Esophagus (tissue), 2 donors: Measurements from ENCODE around the gene APOE. TPM values are rescaled to one million over a fixed set of nuclear protein-coding genes. Genes with fewer than 3 reads are reported as not detected.
"Not testable (repeated sequence)": the region's sequence is repeated elsewhere in the genome, so short reads cannot be mapped to it uniquely, and the experiment has no call there.

Experiments used
- H3K27ac ChIP-seq, 2 donors: one replicate each; pipeline ENCODE4 v1.5.1; 2013; ENCODE audit warnings: low read depth in 2 of 2, mild to moderate bottlenecking in 2 of 2, inconsistent platforms in 1 of 2, low read length in 1 of 2, moderate library complexity in 1 of 2
- H3K27me3 ChIP-seq, 2 donors: one replicate each; pipeline ENCODE4 v1.6.1; 2013; ENCODE audit warnings: low read length in 2 of 2, control low read depth in 1 of 2, mild to moderate bottlenecking in 1 of 2; ENCODE audit not compliant: insufficient read depth in 2 of 2, control insufficient read depth in 1 of 2
- H3K36me3 ChIP-seq, 2 donors: one replicate each; pipeline ENCODE4 v1.6.1; 2013; ENCODE audit warnings: low read length in 1 of 2; ENCODE audit not compliant: control insufficient read depth in 2 of 2, insufficient read depth in 2 of 2
- H3K4me1 ChIP-seq, 2 donors: one replicate each; pipeline ENCODE4 v1.6.1; 2013; ENCODE audit warnings: low read length in 1 of 2; ENCODE audit not compliant: control insufficient read depth in 2 of 2, insufficient read depth in 2 of 2
- H3K4me3 ChIP-seq, 2 donors: one replicate each; pipeline ENCODE4 v1.5.1; 2013; ENCODE audit warnings: low read length in 2 of 2, mild to moderate bottlenecking in 2 of 2, low read depth in 1 of 2, moderate library complexity in 1 of 2
- H3K9me3 ChIP-seq, 2 donors: one replicate each; pipeline ENCODE4 v1.6.1; 2013; ENCODE audit warnings: mild to moderate bottlenecking in 2 of 2, low read depth in 1 of 2, low read length in 1 of 2, moderate library complexity in 1 of 2; ENCODE audit not compliant: control insufficient read depth in 2 of 2, insufficient read depth in 1 of 2
- WGBS, 2 donors: extraction: QIAGEN DNeasy Blood & Tissue Kit; methylation state at CpG; one replicate each; pipeline ENCODE4 v1.1.7; 2013; 5-methylcytosine and 5-hydroxymethylcytosine counted together
- polyA plus RNA-seq, 2 donors: library from polyadenylated mRNA; stranded (reverse); fragments of 200-250 nt; gene quantifications; one replicate each; pipeline ENCODE4 v1.2.3, GENCODE V29; 2013
- donor health status: healthy with polysubstance abuse.
- donor health status: Bipolar disorder and iron deficiency.

APOE gene
- 10 to 100 TPM in 1 of 2 donors, 1 to 10 TPM in 1; 9.6 to 17.9 TPM for polyA plus RNA-seq

- H3K9me3 ChIP-seq, result no peaks in the 10 kb centered on the region
- peaks cover 0 to 3% of the 10 kb centered on the region in 2 donors for H3K27me3 ChIP-seq
- H3K36me3 ChIP-seq, result peaks cover 6 to 15% of the 10 kb centered on the region in 2 donors
- peak within 1 kb of the TSS in 1 of 2 donors; percentile 4 for H3K4me3 ChIP-seq
- 1 to 5% methylated on average over 20 of the region's 20 CpGs for WGBS, 2 donors
- H3K4me1 ChIP-seq, result peaks cover 0 to 11% of the 10 kb centered on the region in 2 donors
- H3K27ac ChIP-seq, result no peak within 1 kb of the TSS
These were observed at the start of gene APOE for GRCh38 chr19:44905437-44906160. APOE (plus strand) TSS chr19:44905796; CDS start chr19:44906625, 829 bp downstream.

DNA sequence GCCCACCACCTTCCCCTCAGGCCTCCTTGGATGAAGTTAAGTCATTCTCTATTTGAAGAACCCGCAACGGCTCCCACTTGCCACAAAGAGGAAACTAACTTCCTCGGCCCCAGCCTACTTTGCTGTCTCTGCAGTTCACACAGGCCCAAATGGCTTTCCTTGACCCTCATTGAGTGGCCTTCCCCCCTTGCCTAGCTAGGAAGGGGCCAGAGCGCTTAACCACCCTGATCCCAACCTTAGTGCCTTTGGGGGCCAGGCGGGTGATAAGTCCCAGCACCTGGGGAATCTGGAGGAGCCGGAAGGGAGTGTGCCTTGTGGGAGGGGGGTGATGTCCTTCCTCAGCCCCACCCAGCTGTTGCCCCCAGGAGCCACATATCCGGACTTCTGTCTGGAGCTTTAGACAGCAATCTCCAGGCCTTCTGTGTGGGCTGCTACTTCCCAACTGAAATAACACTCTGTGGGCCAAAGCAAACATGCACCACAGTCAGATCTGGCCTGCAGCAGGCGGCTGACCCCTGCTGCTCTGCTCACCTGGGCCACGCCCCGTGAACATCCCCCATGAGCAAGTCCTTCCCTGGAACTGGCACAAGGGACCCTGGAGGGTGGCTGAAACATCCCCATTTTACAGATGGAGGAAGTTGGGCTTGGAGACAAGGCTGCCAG is 49.0 kb upstream of the APOE start:
- H3K4me1 ChIP-seq, result peaks cover 0 to 2% of the 10 kb centered on the region in 2 donors

DNA sequence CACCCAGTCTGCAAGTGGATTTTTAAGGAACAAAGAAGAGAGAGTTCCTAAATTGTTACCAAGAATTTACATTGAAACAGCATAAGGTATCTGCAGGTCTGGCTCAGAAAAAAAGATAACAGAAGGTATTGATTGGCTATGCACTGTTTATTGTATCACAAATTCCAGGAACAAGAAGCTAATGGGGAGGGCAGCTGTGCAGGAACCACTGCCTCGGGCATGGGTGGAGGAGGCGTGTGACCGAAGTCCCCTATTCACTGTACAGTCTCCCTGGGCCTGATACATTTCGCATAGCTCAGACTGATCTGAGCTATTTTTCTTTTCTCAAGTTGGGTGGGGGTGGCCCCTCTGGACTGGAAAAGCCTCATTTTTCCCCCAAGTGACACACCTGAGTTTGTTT is 47.8 kb upstream of the APOE start:
- Histone ChIP-seq H3K4me3 (no peak overlapping the region), H3K9me3 (no peaks in the 10 kb centered on the region), H3K27ac (no peak overlapping the region), H3K4me1 (no peaks in the 10 kb centered on the region), H3K36me3 (peaks cover 0 to 7% of the 10 kb centered on the region in 2 donors), H3K27me3 (no peaks in the 10 kb centered on the region)
- 52 to 65% methylated on average over 4 of the region's 4 CpGs for WGBS, 2 donors

More for the DNA sequence above, 49.0 kb upstream of the APOE start:
- H3K27ac ChIP-seq, result peak overlapping the region in 1 of 2 donors; percentile 8
- H3K4me3 ChIP-seq, result no peak overlapping the region
- WGBS, 2 donors, result 59 to 67% methylated on average over 10 of the region's 10 CpGs
- peaks cover 0 to 7% of the 10 kb centered on the region in 2 donors for H3K36me3 ChIP-seq
- no peaks in the 10 kb centered on the region for H3K9me3 ChIP-seq
- H3K27me3 ChIP-seq, result no peaks in the 10 kb centered on the region

GRCh38 chr19:44861576-44861975 is 44.0 kb upstream of the APOE start:
- H3K27me3 ChIP-seq, result not testable (repeated sequence)
- peaks cover 0 to 15% of the 10 kb centered on the region in 2 donors for H3K36me3 ChIP-seq
- WGBS, 2 donors, result 84 to 86% methylated on average over 3 of the region's 3 CpGs

DNA sequence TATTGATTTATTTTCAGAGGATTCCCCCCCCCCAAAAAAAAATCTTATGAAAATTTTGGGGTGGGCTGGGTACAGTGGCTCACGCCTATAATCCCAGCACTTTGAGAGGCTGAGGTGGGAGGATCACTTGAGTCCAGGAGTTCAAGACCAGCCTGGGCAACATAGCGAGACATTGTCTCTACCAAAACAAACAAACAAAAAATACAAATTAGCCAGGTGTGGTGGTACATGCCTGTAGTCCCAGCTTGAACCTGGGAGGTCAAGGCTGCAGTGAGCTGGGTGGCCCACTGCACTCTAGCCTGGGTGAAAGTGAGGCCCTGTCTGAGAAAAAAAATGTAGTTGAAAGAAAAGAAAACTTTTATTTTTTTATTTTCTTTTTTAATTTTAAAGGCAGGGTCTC is 41.6 kb upstream of the APOE start:
- Histone ChIP-seq H3K4me3 (no peak overlapping the region), H3K36me3 (peaks cover 0 to 20% of the 10 kb centered on the region in 2 donors), H3K4me1 (peaks cover 5 to 6% of the 10 kb centered on the region in 2 donors), H3K27ac (no peak overlapping the region), H3K9me3 (no peaks in the 10 kb centered on the region), H3K27me3 (no peaks in the 10 kb centered on the region)
- 93 to 97% methylated on average over 2 of the region's 2 CpGs for WGBS, 2 donors

More at GRCh38 chr19:44861576-44861975, 44.0 kb upstream of the APOE start:
- H3K4me1 ChIP-seq, H3K9me3 ChIP-seq, H3K4me3 ChIP-seq, H3K27ac ChIP-seq: not testable (repeated sequence)

DNA sequence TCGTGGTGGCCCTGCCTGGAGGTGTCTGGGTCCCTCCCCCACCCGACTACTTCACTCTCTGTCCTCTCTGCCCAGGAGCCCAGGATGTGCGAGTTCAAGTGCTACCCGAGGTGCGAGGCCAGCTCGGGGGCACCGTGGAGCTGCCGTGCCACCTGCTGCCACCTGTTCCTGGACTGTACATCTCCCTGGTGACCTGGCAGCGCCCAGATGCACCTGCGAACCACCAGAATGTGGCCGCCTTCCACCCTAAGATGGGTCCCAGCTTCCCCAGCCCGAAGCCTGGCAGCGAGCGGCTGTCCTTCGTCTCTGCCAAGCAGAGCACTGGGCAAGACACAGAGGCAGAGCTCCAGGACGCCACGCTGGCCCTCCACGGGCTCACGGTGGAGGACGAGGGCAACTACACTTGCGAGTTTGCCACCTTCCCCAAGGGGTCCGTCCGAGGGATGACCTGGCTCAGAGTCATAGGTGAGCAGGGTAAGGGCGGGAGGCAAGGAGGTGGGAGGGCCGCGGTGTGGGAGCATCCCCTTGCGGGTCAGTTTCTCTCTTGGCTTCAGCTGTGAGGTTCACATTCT is 40.3 kb upstream of the APOE start:
- Histone ChIP-seq H3K36me3 (peaks cover 0 to 14% of the 10 kb centered on the region in 2 donors), H3K27me3 (no peaks in the 10 kb centered on the region), H3K4me1 (peaks cover 5 to 6% of the 10 kb centered on the region in 2 donors), H3K4me3 (no peak overlapping the region), H3K27ac (no peak overlapping the region), H3K9me3 (no peaks in the 10 kb centered on the region)
- WGBS, 2 donors, result 93% methylated on average over 27 of the region's 27 CpGs

- no peak overlapping the region for H3K27ac ChIP-seq
- H3K36me3 ChIP-seq, result peaks cover 0 to 16% of the 10 kb centered on the region in 2 donors
- no peaks in the 10 kb centered on the region for H3K27me3 ChIP-seq
- H3K9me3 ChIP-seq, result no peaks in the 10 kb centered on the region
- no peak overlapping the region for H3K4me3 ChIP-seq
- WGBS, 2 donors, result 81 to 88% methylated on average over 4 of the region's 4 CpGs
- peaks cover 5 to 6% of the 10 kb centered on the region in 2 donors for H3K4me1 ChIP-seq
These were observed 38.9 kb upstream of the APOE start for GRCh38 chr19:44866664-44867063.

DNA sequence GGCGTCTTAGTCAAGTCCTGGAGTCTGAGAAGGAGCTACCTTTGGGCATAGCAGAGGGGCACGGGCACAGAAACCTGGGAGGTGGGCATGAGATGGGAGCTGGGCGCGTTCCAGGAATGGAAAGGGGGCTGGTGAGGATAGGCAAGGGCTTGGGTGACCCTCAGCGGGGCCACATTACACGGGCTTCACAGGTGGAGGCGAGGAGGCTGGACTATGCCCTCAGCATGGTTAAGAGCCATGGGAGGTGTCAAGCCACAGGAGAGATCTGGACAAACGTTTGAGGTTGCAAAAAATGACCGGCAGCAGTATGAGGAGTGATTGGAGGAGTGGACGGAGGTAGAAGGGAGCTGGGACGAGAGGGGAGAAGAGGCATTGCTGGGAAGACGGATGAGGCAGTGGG is 38.0 kb upstream of the APOE start:
- 88 to 89% methylated on average over 12 of the region's 12 CpGs for WGBS, 2 donors
- Histone ChIP-seq H3K4me3 (no peak overlapping the region), H3K4me1 (peaks cover 5 to 7% of the 10 kb centered on the region in 2 donors), H3K27ac (no peak overlapping the region), H3K9me3 (no peaks in the 10 kb centered on the region), H3K27me3 (no peaks in the 10 kb centered on the region), H3K36me3 (peaks cover 0 to 22% of the 10 kb centered on the region in 2 donors)

DNA sequence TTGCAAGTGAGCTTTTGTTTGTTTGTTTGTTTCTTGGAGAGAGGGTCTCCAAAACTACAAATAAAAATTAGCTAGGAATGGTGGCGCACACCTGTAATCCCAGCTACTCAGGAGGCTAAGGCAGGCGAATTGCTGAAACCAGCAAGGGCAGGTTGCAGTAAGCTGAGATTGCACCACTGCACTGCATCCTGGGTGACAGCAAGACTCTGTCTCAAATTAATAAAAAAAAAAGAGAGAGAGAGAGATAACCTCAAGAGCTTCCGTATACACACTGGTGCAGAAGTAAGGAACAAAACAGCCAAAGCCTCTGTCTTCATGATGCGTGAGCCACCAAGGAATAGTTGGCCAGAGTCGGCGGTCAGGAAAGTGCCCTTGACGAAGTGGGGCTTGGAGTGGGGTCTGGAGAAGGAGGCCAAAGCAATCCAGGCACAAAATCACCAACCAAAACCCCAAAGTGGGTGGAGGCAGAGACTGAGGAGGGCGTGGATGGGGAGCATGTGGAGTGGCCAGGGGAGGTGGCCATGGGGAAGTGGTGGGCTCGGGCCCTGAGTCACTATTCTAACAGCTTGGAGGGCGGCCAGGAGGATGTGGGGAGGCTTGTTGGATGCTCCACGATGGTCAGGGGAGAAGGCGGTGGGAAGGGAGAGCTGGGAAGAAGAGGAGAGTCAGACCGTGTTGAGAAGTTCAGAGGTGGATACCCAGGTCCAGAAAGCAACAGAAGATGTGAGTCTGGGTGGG is 35.7 kb upstream of the APOE start:
- WGBS, 2 donors, result 70 to 73% methylated on average over 13 of the region's 13 CpGs
- peaks cover 5 to 9% of the 10 kb centered on the region in 2 donors for H3K4me1 ChIP-seq
- H3K4me3 ChIP-seq, result no peak overlapping the region
- peaks cover 1 to 37% of the 10 kb centered on the region in 2 donors for H3K36me3 ChIP-seq
- no peaks in the 10 kb centered on the region for H3K9me3 ChIP-seq
- H3K27ac ChIP-seq, result peak overlapping the region in 1 of 2 donors; percentile 40
- no peaks in the 10 kb centered on the region for H3K27me3 ChIP-seq
